HG03558 (cell line): ENCODE data around the gene TRIM65.
"Not testable (repeated sequence)": the region's sequence is repeated elsewhere in the genome, so short reads cannot be mapped to it uniquely, and the experiment has no call there.

ENCODE experiments used
- ATAC-seq: cut with Tn5 transposase; IDR thresholded peaks from one replicate; pipeline ENCODE4 v1.9.1; 2021; ENCODE audit warnings: moderate number of reproducible peaks; ENCODE audit not compliant: unreplicated experiment; ENCODE audit errors: extremely low read depth

The TRIM65 gene

GRCh38 chr17:75898065-75898464, 1.3 kb upstream of the TRIM65 start:
- ATAC-seq, result no peak

DNA sequence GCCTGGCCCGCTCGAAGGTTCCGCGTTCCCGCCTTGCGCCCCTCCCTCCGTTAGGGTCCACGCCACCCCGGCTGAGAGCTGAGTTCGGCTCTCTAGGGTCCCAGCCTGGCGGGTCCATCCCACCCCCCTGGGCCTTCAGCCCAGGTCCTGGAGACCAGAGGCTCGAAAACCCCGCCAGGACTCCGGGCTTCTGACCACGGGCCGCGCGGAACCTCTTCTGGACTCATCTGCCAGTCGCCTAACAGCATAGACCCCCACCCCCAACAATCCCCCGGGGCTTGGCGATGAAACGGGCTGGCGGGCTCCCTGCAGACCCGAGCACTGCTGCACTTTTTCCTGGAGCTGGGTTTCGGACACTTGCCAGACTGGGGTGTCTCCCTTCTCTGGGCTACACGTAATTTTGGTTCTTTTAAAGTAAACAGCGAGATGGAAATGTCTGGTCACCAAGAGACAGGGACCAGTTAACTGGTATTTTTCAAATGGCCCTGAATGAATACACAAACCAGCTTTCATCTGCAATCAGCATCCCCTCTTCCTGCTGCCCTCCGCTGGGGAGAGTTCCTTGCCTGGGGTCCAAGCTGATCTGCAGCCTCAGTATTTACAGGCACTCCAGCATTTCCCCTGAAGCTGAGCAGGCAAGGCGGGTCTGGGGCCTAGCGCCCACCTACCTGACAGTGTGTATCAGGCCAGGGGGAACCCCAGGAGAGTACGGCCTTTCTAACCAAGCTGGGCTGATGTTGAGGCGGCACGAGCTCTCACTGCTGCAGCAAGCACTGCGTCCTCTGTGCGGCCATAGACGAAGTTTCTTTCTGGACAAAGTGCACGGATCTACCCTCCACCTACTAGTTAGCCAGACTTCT, 639 bp upstream of the TRIM65 start:
- ATAC-seq, result no peak

- ATAC-seq, result no peak
Measured at GRCh38 chr17:75895370-75896155, 1.2 kb downstream of the TRIM65 start.

GRCh38 chr17:75894049-75894733, 2.6 kb downstream of the TRIM65 start:
- no peak for ATAC-seq

GRCh38 chr17:75893305-75894048, 3.3 kb downstream of the TRIM65 start:
- no peak for ATAC-seq

DNA sequence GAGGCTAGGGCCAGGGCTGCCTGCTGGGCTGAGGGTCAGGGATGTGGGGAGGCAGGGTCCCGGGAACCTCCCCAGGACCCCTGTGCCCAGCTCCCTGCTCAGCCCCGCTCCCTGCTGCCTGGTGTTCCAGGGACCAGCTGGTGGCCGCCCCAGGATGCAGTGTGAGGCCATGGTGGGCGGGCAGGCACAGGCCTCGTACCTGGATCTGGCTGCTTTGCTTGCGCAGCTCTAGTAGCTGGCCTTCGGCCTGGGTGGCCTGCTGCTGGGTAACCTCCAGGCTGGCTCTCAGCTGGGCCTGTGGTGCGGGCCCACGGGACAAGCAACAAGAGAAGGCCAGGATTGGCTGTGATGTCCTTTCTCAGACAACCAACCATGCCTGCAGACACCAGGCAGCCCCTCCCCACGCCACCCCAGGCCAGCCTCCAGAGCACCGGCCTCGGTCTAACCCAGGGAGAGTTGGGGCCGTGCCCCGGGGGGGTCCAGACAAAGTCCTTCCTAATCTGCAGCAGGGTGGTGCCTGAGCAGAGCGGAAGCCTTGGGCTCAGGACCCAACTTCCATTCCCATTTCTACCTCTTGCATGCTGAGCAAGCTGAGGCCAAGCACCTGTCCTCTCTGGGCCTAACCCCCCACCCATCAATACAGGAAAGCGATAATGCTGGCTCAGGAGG, 4.1 kb downstream of the TRIM65 start:
- no peak for ATAC-seq

DNA sequence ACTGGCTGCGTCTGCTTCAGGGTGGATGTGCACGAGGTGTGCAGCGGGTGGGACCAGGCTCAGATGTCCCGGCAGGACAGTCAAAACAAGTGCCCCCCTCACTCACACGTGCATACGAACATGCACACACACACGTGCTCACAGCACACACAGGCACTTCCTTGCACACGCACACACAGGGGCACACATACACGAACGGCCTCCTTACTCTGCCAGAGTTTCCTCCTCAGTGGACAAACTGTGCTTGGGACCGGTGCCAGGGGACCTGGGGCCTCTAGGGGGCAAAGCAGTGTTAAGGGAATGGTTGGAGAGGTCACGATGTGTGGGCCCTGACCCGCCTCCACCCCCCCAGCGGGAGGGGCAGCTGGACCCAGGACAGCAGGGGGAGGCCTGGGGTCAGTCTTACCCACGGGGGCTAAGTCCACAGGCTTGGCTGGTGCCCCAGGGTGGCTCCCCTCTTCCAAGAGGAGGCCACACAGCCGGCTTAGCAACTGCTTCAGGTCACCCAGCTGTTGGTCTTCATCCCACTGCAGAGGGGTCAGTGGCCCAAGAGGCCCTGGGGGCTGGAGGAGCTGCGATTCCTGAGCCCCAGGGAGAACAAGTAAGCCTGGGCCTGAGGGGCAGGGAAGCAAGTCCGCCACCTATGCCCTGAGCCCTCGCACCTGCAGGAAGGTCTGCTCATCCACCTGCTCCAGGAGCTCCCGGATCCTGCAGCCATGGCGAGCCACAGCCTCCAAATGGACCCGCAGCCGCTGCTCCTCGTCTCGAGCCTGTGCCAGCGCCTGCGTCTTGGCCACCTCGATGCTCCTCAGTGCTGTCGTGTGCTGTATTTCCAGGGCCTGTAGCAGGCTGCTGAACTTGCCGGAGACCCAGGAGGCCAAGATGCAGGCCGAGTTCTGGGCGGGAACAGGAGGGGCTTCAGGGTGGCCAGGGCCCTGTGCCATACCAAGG, 4.9 kb downstream of the TRIM65 start:
- ATAC-seq, result no peak

- ATAC-seq, result no peak
Measured at GRCh38 chr17:75891022-75891604, 5.6 kb downstream of the TRIM65 start.

GRCh38 chr17:75889454-75889853, 7.3 kb downstream of the TRIM65 start:
- ATAC-seq, result no peak

DNA sequence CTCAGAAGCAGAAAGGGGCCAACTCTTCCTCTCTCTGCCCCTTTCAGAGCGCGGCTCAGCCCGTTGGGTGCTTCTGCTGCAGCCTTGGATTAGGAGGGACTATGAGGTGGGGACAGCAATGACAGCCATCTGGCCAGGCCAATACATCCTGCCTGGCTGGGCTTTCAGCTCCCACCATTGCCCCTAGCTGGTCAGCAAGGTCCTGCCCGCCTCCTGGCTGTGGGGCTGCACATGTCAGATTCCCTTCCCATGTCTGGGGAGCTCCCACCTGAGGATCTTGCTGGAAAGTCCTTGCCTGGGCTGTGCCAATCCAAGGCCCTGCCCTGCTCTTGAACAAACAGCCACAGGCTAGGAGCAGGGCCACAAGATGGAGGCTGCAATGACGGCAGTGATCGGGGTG, 8.3 kb downstream of the TRIM65 start:
- no peak for ATAC-seq

DNA sequence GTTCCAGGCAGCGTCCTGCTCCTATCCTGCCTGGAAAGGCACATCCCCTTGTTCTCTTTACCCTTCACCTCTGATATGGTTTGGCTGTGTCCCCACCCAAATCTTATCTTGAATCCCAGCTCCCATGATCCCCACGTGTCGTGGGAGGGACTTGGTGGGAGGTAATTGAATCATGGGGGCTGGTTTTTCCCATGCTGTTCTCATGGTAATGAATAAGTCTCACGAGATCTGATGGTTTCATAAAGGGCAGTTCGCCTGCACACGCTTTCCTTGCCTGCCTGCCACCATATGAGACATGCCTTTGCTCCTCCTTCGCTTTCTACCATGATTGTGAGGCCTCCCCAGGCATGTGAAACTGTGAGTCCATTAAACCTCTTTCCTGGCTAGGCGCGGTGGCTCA, 10.9 kb downstream of the TRIM65 start:
- ATAC-seq, result not testable (repeated sequence)

GRCh38 chr17:75885431-75885830, 11.3 kb downstream of the TRIM65 start:
- ATAC-seq, result no peak

DNA sequence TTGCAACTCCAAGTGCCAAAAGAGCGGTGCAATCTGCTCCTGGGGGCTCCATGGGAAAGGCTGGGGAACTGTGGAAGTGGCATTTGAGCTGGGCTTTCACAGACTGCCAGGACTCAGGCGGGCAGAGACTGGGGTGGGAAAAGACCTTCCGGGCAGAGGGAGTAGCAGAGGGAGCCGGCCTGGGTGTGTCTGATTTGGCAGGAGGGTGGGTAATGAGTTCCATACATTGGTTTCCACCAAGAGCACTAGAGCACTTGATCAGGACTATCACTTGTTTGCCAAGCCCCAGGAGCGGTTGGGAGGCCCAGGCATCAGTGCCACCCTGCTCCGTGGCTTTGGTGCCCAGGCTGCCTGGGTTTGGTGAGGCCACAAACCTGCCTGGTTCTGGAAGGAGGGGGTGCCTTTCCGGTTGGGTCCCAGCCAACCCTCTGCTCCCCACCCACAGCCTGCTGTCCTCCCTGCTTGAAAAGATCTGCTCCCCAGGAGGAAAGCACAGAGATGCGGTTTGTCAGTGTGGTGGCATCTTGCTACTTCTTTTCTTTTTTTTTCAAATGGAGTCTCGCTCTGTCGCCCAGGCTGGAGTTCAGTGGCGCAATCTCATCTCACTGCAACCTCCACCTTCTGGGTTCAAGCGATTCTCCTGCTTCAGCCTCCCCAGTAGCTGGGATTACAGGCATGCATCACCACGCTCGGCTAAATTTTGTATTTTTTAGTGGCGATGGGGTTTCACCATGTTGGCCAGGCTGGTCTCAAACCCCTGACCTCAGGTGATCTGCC, 14.9 kb downstream of the TRIM65 start:
- no peak for ATAC-seq

GRCh38 chr17:75880266-75880665, 16.5 kb downstream of the TRIM65 start:
- ATAC-seq, result no peak

DNA sequence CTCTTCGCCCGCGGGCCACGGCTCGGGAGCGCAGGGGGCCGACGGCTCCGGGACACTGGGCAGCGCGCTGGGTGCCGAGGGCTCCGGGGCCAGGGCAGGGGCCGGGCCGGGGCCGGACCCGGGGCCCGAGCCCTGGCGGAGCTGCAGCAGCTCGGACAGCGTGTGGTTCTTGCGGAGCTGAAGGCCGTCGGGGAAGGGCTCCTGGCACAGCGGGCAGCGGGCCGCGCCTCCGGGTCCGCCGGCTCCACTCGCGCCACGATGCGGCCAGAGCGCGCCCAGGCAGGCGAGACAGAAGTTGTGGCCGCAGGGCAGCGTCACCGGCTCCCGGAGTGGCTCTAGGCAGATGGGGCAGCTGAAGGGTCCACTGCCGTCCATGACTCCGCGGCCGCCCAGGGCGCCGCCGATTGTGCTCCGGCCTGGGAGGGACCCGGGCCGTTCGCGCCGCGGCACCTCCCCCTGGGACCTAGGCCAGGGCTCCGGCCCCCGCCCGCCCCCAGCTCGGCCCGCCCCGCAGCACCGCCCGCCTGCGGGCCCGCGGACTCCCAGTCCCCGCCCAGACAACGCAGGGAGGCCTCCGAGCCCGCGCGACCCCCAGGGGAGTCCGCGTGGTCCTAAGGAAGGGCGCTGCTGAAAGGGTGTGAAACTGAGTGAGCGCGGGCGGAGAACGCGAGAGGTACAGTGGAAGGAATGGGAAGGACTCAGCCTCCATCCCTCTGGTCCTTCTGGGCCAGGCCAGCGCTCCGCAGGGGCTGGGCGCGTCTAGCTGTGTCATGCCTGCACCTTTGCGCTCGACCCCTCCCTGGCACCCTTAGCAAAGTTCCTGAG, 18.4 kb downstream of the TRIM65 start, which contains the start of gene TRIM47:
Gene TRIM47 (minus strand): TSS at position 408 of the 825 bp plus-strand sequence. CDS start 33 bp downstream, at position 375.
- no peak for ATAC-seq

DNA sequence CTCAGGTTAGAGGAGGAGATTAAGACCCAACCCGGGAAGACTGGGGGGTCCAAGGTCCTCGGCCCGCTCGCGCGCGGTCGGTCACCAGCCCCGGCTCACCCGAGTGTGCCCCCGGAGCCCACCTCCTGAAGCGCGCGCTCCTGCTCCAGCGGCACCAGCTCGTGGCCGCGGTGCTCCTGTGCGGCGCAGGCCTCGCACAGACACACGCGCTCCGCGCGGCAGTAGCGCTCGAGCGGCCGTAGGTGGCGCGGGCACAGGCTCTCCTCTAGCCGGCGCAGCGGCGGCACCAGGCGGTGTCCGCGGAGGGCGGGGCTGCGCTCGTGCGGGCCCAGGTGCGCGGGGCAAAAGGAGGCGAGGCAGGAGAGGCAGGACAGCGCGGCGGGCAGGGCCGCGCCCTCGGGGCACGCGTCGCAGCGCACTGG, 19.0 kb downstream of the TRIM65 start:
- ATAC-seq, result no peak
